PC-3 (cell line): ENCODE results near the gene PPP1R1B.

Experiments used
- EZH2 ChIP-seq: fragments of 300-600 bp; sonication (generic); IDR thresholded peaks from one replicate; pipeline ENCODE4 v1.6.1; 2017; ENCODE audit warnings: antibody characterized with exemption, mild to moderate bottlenecking, low read length; ENCODE audit not compliant: unreplicated experiment
- EZH2phosphoT487 ChIP-seq: fragments of 300-600 bp; sonication (generic); IDR thresholded peaks from 2 replicates; pipeline ENCODE4 v1.6.1; 2018; ENCODE audit warnings: mild to moderate bottlenecking, antibody characterized with exemption, low read length, borderline replicate concordance
- TF ChIP-seq, protein P1 (sequence below): fragments of 300-600 bp; sonication (generic); conservative IDR thresholded peaks from 2 replicates; pipeline ENCODE4 v1.5.1; 2017; ENCODE audit warnings: antibody characterized with exemption, low read depth, mild to moderate bottlenecking, low read length

DNA sequence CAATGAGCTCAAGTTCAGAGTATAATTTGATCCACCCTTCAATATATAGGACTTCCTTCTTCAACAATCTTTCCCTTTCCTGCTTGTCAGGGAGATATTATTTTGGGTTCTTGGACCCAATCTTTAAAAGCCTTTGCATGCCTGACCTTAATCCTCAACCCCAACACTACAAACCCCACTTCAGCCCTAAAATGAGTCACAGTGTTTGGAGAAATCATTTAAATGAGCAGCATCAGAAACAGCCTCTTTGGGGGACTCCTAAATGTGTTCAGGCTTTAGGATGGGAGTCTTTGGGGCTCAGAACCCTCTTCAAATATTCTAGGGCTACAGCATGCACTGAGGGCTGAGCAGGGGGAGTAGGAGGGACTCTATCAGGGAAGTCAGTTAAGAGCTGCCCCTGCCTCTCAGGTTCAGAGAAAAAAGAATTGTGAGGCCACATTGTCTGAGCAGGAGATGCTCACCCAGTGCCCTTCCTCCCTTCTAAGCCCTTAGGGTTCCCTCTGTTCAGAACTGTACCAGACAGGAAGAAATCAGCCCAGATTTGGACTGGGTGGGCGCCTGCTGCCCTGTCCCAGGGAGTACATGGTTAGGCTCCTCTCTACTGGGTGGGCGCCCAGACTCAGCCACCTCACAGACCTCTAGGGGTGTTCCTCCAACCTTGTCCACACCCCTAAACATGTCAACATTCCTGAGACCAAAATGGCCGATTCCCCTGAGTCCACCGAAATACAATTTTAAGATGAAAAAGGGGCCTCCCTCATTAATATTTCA lies 24.0 kb upstream of the PPP1R1B start:
- TF ChIP-seq, protein P1, sequence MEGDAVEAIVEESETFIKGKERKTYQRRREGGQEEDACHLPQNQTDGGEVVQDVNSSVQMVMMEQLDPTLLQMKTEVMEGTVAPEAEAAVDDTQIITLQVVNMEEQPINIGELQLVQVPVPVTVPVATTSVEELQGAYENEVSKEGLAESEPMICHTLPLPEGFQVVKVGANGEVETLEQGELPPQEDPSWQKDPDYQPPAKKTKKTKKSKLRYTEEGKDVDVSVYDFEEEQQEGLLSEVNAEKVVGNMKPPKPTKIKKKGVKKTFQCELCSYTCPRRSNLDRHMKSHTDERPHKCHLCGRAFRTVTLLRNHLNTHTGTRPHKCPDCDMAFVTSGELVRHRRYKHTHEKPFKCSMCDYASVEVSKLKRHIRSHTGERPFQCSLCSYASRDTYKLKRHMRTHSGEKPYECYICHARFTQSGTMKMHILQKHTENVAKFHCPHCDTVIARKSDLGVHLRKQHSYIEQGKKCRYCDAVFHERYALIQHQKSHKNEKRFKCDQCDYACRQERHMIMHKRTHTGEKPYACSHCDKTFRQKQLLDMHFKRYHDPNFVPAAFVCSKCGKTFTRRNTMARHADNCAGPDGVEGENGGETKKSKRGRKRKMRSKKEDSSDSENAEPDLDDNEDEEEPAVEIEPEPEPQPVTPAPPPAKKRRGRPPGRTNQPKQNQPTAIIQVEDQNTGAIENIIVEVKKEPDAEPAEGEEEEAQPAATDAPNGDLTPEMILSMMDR = no peak
- TF ChIP-seq EZH2 (no peak), EZH2phosphoT487 (no peak)
